ENCODE measurements around the gene TTC22.

The TTC22 gene

GRCh38 chr1:54772951-54773350 is 28.2 kb downstream of the TTC22 start:
- H3K4me3 ChIP-seq (ENCODE audit: low read depth, low read length), result no peak overlapping the region
- no peak for TF ChIP-seq CTCF (IDR thresholded peaks at IDR 0.05; ENCODE audit: low read depth, low read length)

GRCh38 chr1:54768093-54768492 is 33.0 kb downstream of the TTC22 start:
- no peak for TF ChIP-seq CTCF (IDR thresholded peaks at IDR 0.05; ENCODE audit: low read depth, low read length)
- no peak overlapping the region for H3K4me3 ChIP-seq (ENCODE audit: low read depth, low read length)

DNA sequence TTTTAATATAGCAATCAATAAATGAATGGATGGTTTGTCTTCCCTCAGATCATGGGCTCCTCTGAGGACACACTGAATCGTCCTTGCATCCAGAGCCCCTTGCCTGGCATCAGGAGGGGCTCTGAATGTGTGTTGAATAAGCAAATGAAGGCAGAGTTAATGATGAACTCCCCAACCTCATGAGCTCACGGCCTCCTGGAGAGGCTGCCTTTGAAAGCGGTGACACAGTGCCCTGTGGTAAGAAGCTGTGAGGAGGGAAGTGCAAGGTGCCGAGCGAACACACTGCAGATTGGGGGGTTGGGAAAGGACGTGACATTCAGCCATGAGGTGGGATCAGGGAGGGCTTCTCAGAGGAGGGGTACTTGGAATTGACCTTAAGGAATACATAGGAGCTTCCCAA is 33.6 kb downstream of the TTC22 start:
- no peak overlapping the region for H3K4me3 ChIP-seq (ENCODE audit: low read depth, low read length)
- TF ChIP-seq CTCF (IDR thresholded peaks at IDR 0.05; ENCODE audit: low read depth, low read length), result no peak

GRCh38 chr1:54766726-54767125 is 34.4 kb downstream of the TTC22 start:
- H3K4me3 ChIP-seq (ENCODE audit: low read depth, low read length), result no peak overlapping the region
- no peak for TF ChIP-seq CTCF (IDR thresholded peaks at IDR 0.05; ENCODE audit: low read depth, low read length)

GRCh38 chr1:54764922-54765561 is 36.1 kb downstream of the TTC22 start:
- TF ChIP-seq CTCF (IDR thresholded peaks at IDR 0.05; ENCODE audit: low read depth, low read length), result no peak
- H3K4me3 ChIP-seq (ENCODE audit: low read depth, low read length), result peak overlapping the region; percentile 77

- H3K4me3 ChIP-seq (ENCODE audit: low read depth, low read length), result peak within 1 kb of the TSS; percentile 77
- TF ChIP-seq CTCF (IDR thresholded peaks at IDR 0.05; ENCODE audit: low read depth, low read length), result no peak
Observed at GRCh38 chr1:54764133-54764921, 36.8 kb downstream of the TTC22 start, which contains the start of gene PARS2. PARS2 (minus strand) TSS chr1:54764523; CDS start chr1:54759161, 5,362 bp downstream.

- H3K4me3 ChIP-seq (ENCODE audit: low read depth, low read length), result peak overlapping the region; percentile 77
- no peak for TF ChIP-seq CTCF (IDR thresholded peaks at IDR 0.05; ENCODE audit: low read depth, low read length)
Observed at GRCh38 chr1:54763816-54764132, 37.3 kb downstream of the TTC22 start.
